Cardiac septum (tissue), 1 donor: ENCODE results near the gene CDK15. TPM values are rescaled to one million over a fixed set of nuclear protein-coding genes. Genes with fewer than 3 reads are reported as not detected.

Experiments
- DNase-seq: peaks from one replicate; pipeline ENCODE4 v3.0.0-alpha.2; 2020; ENCODE audit warnings: low spot score
- intact Hi-C: fragments of 100-400 bp; cut with DNase I; formaldehyde crosslinking; loops from one replicate; pipeline ENCODE4 v1.14.0; 2022
- total RNA-seq: library from RNA; stranded (reverse); fragmentation: NEBNext Ultra II Directional; extraction: Animal tissue kit (Norgen Biotek cat#: 25700); gene quantifications from one replicate; pipeline ENCODE4 v1.2.1, GENCODE V29; 2021
- donor health status: DM: no; HTN: no; CAD: no.

CDK15 gene
- total RNA-seq, 1 donor from 2014 or later, result 0.22 TPM

GRCh38 chr2:201855356-201855755 lies 49.0 kb downstream of the CDK15 start:
- intact Hi-C loops, result no loop called here
- DNase-seq, result no peak

DNA sequence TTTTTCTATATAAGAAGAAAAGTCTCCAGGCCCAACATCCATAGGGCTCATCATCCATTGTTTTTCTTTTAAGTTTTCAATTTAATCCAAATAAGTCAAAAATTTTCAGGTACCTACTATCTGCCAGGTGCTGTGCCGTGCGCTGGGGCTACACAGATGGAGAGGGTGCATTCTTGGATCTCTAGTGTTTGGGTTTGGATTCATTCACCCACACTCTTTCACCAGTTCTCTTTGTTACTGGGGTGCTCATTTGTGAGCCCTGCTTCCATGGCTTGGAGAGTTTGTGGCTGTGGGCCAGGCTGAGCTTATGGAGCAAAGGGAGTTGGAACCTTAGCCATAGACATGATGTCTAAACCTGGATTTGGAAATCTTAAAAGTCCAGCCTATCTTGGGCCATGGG lies 51.0 kb downstream of the CDK15 start:
- DNase-seq, result no peak
- intact Hi-C loops, result no loop called here

GRCh38 chr2:201858281-201859184 lies 52.2 kb downstream of the CDK15 start:
- intact Hi-C loops, result no loop called here
- DNase-seq, result no peak

GRCh38 chr2:201859949-201860348 lies 53.6 kb downstream of the CDK15 start:
- no peak for DNase-seq

GRCh38 chr2:201860636-201861066 lies 54.3 kb downstream of the CDK15 start:
- intact Hi-C loops, result loop anchor here (2.0 to 5.0 kb wide), 3 partner anchors 63 to 318 kb away; no protein-coding TSS in a partner anchor
- DNase-seq, result no peak

More at GRCh38 chr2:201859949-201860348, 53.6 kb downstream of the CDK15 start:
- intact Hi-C loops, result loop anchor here (2.0 to 5.0 kb wide), 3 partner anchors 63 to 319 kb away; no protein-coding TSS in a partner anchor

DNA sequence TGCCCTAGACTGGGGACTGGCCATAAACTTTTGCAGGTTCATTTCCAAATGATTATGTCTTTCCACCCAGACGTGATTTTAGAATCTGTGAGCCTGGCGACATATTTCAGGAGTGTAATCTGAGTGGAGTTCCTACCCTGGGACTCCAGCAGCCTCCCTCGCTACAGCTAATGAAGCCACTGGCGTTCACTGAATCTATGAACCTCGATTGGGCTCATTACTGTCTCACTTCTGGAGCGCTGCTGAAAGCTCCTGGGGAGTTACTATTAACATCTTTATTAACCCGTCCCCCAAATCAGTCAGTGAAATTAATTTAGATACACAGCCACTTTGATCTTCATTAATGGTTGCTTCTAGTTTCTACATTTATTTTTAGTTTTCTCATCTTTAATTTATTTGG lies 56.5 kb downstream of the CDK15 start:
- DNase-seq, result no peak
- intact Hi-C loops, result loop anchor here (5.0 kb wide), 2 partner anchors 66 to 194 kb away; no protein-coding TSS in a partner anchor

- intact Hi-C loops, result no loop called here
- DNase-seq, result no peak
These were observed 60.5 kb downstream of the CDK15 start for GRCh38 chr2:201866643-201867473.

- DNase-seq, result no peak
- intact Hi-C loops, result no loop called here
These were observed 65.1 kb downstream of the CDK15 start for GRCh38 chr2:201871471-201871870.

GRCh38 chr2:201872591-201872990 lies 66.3 kb downstream of the CDK15 start:
- intact Hi-C loops, result no loop called here
- DNase-seq, result no peak

GRCh38 chr2:201879996-201880395 lies 73.7 kb downstream of the CDK15 start:
- intact Hi-C loops, result loop anchor here (10.0 kb wide), 1 partner anchor 155 kb away; the partner anchor contains the start of gene FZD7

GRCh38 chr2:201880579-201880978 lies 74.2 kb downstream of the CDK15 start:
- intact Hi-C loops, result loop anchor here (10.0 kb wide), 1 partner anchor 154 kb away; the partner anchor contains the start of gene FZD7
- DNase-seq, result no peak

More at GRCh38 chr2:201879996-201880395, 73.7 kb downstream of the CDK15 start:
- no peak for DNase-seq

DNA sequence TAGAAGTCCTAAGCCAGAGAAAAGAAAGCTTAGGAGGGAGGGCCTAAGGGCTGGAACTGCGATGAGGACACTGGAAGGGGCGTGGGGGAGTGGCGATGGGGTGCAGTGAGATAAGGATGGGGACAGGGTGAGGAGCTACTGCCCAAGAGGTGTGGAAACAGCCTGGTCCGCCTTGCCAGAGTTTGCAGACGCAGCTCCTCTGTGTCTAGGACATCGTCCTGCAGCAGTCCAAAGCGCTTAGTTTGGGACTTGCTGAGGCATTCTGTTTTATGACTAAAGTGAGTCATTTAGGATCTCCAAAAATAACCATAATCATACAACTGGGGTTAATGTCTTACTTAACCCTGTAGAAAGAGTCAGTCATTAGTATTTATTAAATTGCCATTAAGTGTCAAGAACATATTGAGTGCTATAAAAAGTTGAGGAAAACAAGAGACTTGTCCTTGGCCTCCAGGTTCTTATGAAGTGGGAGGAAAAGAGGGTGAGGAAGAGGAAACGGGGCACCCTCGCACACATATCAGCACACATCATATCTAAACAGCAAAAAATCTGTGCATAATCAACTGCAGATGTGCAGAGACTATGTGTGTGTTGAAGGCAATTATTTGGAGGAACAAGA lies 74.8 kb downstream of the CDK15 start:
- intact Hi-C loops, result loop anchor here (10.0 kb wide), 1 partner anchor 154 kb away; the partner anchor contains the start of gene FZD7
- DNase-seq, result no peak

GRCh38 chr2:201881741-201882140 lies 75.4 kb downstream of the CDK15 start:
- intact Hi-C loops, result loop anchor here (10.0 kb wide), 1 partner anchor 153 kb away; the partner anchor contains the start of gene FZD7
- no peak for DNase-seq

DNA sequence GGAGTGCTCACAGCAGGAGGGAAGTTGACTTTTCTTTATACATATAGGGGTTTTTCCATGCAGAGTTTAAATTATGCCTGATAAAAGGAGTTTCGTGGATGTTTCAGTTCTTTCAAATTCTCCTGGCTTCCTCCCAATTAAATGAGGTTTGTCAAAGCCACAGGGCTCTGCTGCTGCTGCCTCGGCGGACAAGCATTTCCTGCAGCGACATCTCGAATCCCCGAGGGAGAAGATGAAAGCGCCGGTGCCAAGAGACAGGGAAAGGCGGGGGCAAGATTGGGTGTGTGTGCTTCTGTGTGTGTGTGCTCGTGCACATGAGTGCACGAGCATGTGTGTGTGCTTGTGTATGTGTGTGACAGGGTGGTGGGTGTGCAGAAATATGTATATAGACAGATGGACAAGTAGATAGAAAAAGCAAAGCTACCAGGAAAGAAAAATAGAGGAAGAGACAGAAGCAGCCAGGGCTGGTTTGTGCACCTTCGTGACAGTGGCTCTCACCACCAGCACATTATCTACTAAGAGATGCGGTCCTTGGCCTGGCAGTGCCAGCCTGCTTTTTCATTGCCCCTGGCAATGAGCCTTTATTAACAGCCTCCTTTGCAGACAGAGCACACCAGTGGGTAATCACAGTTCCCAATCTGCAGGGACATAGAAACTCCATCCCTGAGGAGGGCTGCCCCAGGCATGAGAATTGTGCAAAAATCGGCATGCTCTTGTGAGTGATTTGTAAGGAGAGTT lies 76.2 kb downstream of the CDK15 start:
- intact Hi-C loops, result loop anchor here (10.0 kb wide), 1 partner anchor 152 kb away; the partner anchor contains the start of gene FZD7
- DNase-seq, result no peak

DNA sequence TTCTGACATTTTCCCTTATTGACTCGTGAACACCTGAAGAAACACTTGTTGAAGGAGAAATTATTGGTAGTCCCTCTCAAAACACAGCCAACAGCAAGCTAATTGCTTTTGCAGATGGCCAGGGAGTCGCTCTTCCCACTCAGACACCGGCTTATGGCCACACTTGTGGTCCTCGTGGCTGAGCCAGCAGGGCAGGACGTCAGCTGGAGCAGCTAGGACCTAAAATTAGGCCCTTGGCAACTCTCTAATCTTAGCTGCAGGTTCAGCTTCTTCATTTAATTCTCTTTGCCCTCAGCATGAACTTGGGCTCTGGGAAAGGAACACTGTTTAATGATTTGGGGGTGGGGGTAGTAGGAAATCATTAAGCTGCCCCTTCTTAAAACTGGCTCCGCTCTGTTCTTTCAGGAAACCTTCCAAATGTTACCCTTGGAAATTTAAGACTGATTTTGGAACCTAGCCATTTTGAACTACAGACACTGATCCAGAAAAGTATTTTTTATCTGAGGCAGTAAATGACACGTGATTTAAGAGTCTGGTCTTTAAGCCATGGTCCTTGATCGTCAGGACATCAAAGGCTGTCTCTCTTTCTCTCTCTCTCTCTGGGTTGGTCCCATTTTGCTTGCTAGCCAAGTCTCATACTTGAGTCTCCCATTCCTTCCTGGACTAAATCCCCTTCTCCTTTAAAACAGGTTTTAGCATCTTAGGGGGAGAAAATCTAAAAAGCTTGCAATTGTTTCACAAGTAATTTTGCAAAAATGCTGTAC lies 77.5 kb downstream of the CDK15 start:
- no peak for DNase-seq
- intact Hi-C loops, result loop anchor here (10.0 kb wide), 1 partner anchor 151 kb away; the partner anchor contains the start of gene FZD7

GRCh38 chr2:201886504-201886903 lies 80.2 kb downstream of the CDK15 start:
- intact Hi-C loops, result loop anchor here (10.0 kb wide), 1 partner anchor 148 kb away; the partner anchor contains the start of gene FZD7
- no peak for DNase-seq

- no peak for DNase-seq
- intact Hi-C loops, result loop anchor here (10.0 kb wide), 1 partner anchor 147 kb away; the partner anchor contains the start of gene FZD7
These were observed 81.6 kb downstream of the CDK15 start for GRCh38 chr2:201887773-201888425.
